HCT116 (cell line): ENCODE data around the gene CAMK2G. TPM values are rescaled to one million over a fixed set of nuclear protein-coding genes. Genes with fewer than 3 reads are reported as not detected.

Experiments
- ATAC-seq: fragments of 200-7000 bp; cut with Tn5 transposase; 2 replicates; pipeline ENCODE4 v1.9.1; 2020; ENCODE audit warnings: mild to moderate bottlenecking, moderate library complexity
- BruUV-seq: library from RNA; stranded (reverse); fragments of 400-500 nt; replicated peaks from 2 replicates; lab custom pipeline; 2021; lab: Mats Ljungman, UMichigan
- CTCF ChIA-PET: fragments of 300-600 bp; sonication (Branson Sonifier 250); formaldehyde crosslinking; loops from one replicate; lab custom pipeline; 2021; ENCODE audit warnings: antibody characterized with exemption; lab: Charles Lee
- POLR2A ChIA-PET: fragments of 300-600, 350-600 bp; sonication (Branson Sonifier 250); formaldehyde crosslinking; loops from one replicate; lab custom pipeline; 2021; ENCODE audit warnings: antibody characterized with exemption; lab: Charles Lee
- RAD21 ChIA-PET, 2 experiments: fragments of 300-600 bp; sonication (Branson Sonifier 250); formaldehyde crosslinking; loops; one replicate each; lab custom pipeline; 2023; ENCODE audit warnings: low total read pairs in 2 of 2; ENCODE audit not compliant: uncharacterized antibody in 2 of 2, unreplicated experiment in 2 of 2, low non-redundant PET in 1 of 2; lab: Charles Lee
- DNase-seq: peaks from one replicate; pipeline ENCODE4 v3.0.0-alpha.2; 2010; ENCODE audit warnings: low read depth, low spot score
- H2AFZ ChIP-seq: fragments of 200-600 bp; shearing (Covaris generic), sonication (generic); 2 replicates; pipeline ENCODE4 v1.6.1; 2017; ENCODE audit warnings: low read depth, mixed run types, mixed read lengths, antibody characterized with exemption, low read length; ENCODE audit not compliant: poor library complexity, severe bottlenecking
- H3K27ac ChIP-seq: 2 replicates; pipeline ENCODE4 v1.5.1; 2012; ENCODE audit warnings: low read depth, low read length
- H3K27me3 ChIP-seq: fragments of 200-600 bp; sonication (generic); 2 replicates; pipeline ENCODE4 v1.6.1; 2016; ENCODE audit warnings: mixed run types, low read length, mixed read lengths; ENCODE audit not compliant: insufficient read depth
- H3K36me3 ChIP-seq, 2 experiments: fragments of 200-500 bp in 1 of 2; fragments of 200-600 bp in 1 of 2; sonication (Bioruptor generic) in 1 of 2; sonication (generic) in 1 of 2; 2 replicates each; pipeline versions ENCODE4 v1.5.1 to v1.6.1; 2014 to 2016; ENCODE audit warnings: low read length in 2 of 2, inconsistent platforms in 1 of 2, mixed read lengths in 1 of 2, mixed run types in 1 of 2; ENCODE audit not compliant: insufficient read depth in 2 of 2, control insufficient read depth in 1 of 2
- H3K4me1 ChIP-seq, 2 experiments: fragments of 200-600 bp in 1 of 2; sonication (generic) in 1 of 2; 2 replicates each; pipeline versions ENCODE4 v1.5.1 to v1.6.1; 2012 to 2017; ENCODE audit warnings: low read length in 2 of 2, inconsistent platforms in 1 of 2, mild to moderate bottlenecking in 1 of 2, mixed read lengths in 1 of 2, mixed run types in 1 of 2, moderate library complexity in 1 of 2; ENCODE audit not compliant: insufficient read depth in 2 of 2, control insufficient read depth in 1 of 2
- H3K4me2 ChIP-seq: fragments of 200-600 bp; sonication (generic); 2 replicates; pipeline ENCODE4 v1.6.1; 2017; ENCODE audit warnings: mixed run types, low read length, mixed read lengths
- H3K4me3 ChIP-seq, 2 experiments: fragments of 200-600 bp in 1 of 2; sonication (generic) in 1 of 2; replicated peaks in 1 of 2; 2 replicates each; pipeline ENCODE4 v1.5.1; 2011 to 2016; ENCODE audit warnings: low read length in 2 of 2, control low read depth in 1 of 2, low read depth in 1 of 2, mild to moderate bottlenecking in 1 of 2, mixed read lengths in 1 of 2, mixed run types in 1 of 2
- H3K79me2 ChIP-seq: fragments of 200-600 bp; sonication (generic); 2 replicates; pipeline ENCODE4 v1.6.1; 2017; ENCODE audit warnings: mild to moderate bottlenecking, mixed run types, low read length, moderate library complexity, mixed read lengths; ENCODE audit not compliant: insufficient read depth
- H3K9ac ChIP-seq: fragments of 200-600 bp; sonication (generic); 2 replicates; pipeline ENCODE4 v1.6.1; 2016; ENCODE audit warnings: low read length, mixed read lengths
- H3K9me2 ChIP-seq: fragments of 200-600 bp; sonication (generic), shearing (Covaris generic); 2 replicates; pipeline ENCODE4 v1.6.1; 2017; ENCODE audit warnings: mixed run types, mild to moderate bottlenecking, moderate library complexity; ENCODE audit not compliant: insufficient read depth
- H3K9me3 ChIP-seq, 2 experiments: fragments of 200-500 bp in 1 of 2; fragments of 200-600 bp in 1 of 2; sonication (Bioruptor generic) in 1 of 2; sonication (generic) in 1 of 2; 2 replicates each; pipeline ENCODE4 v1.6.1; 2014 to 2017; ENCODE audit warnings: low read length in 2 of 2, mixed read lengths in 2 of 2, inconsistent platforms in 1 of 2, low read depth in 1 of 2, mild to moderate bottlenecking in 1 of 2, mixed run types in 1 of 2, moderate library complexity in 1 of 2; ENCODE audit not compliant: control insufficient read depth in 1 of 2, insufficient read depth in 1 of 2
- H4K20me1 ChIP-seq: fragments of 200-600 bp; sonication (generic), shearing (Covaris generic); 2 replicates; pipeline ENCODE4 v1.6.1; 2017; ENCODE audit warnings: mixed run types, mild to moderate bottlenecking, moderate library complexity; ENCODE audit not compliant: insufficient read depth
- CBX3 ChIP-seq: IDR thresholded peaks from 2 replicates; pipeline ENCODE4 v1.6.1; 2012; ENCODE audit warnings: low read depth
- EGR1 ChIP-seq: IDR thresholded peaks from 2 replicates; pipeline ENCODE4 v1.6.1; 2012; ENCODE audit warnings: low read depth
- ELF1 ChIP-seq: IDR thresholded peaks from 2 replicates; pipeline ENCODE4 v1.6.1; 2012; ENCODE audit warnings: low read depth, borderline replicate concordance
- EZH2 ChIP-seq: fragments of 200-600 bp; sonication (generic); IDR thresholded peaks from 2 replicates; pipeline ENCODE4 v1.6.1; 2017; ENCODE audit warnings: antibody characterized with exemption, mixed run types
- EZH2phosphoT487 ChIP-seq: fragments of 200-600 bp; IDR thresholded peaks from 2 replicates; pipeline ENCODE4 v1.6.1; 2018; ENCODE audit warnings: antibody characterized with exemption, borderline replicate concordance
- FOSL1 ChIP-seq: IDR thresholded peaks from 2 replicates; pipeline ENCODE4 v1.6.1; 2012; ENCODE audit warnings: low read depth
- POLR2A ChIP-seq: IDR thresholded peaks from 2 replicates; pipeline ENCODE4 v1.7.0; 2011; ENCODE audit warnings: borderline replicate concordance; ENCODE audit not compliant: insufficient read depth, insufficient read length; ENCODE audit errors: extremely low read depth
- POLR2AphosphoS5 ChIP-seq: IDR thresholded peaks from 2 replicates; pipeline ENCODE4 v1.6.1; 2011; ENCODE audit warnings: mild to moderate bottlenecking, low read depth, low read length, moderate library complexity
- RAD21 ChIP-seq: IDR thresholded peaks from 2 replicates; pipeline ENCODE4 v1.6.1; 2012; ENCODE audit warnings: low read depth, mild to moderate bottlenecking
- SIN3A ChIP-seq: IDR thresholded peaks from 2 replicates; pipeline ENCODE4 v1.6.1; 2012; ENCODE audit warnings: low read depth
- SP1 ChIP-seq: IDR thresholded peaks from 2 replicates; pipeline ENCODE4 v1.6.1; 2012; ENCODE audit warnings: low read depth
- SRF ChIP-seq: IDR thresholded peaks from 2 replicates; pipeline ENCODE4 v1.6.1; 2012; ENCODE audit warnings: low read depth
- ZFX ChIP-seq: fragments of 450-650 bp; IDR thresholded peaks from 2 replicates; pipeline ENCODE4 v1.6.1; 2017
- ZNF274 ChIP-seq: fragments of 200-500 bp; sonication (Bioruptor generic); IDR thresholded peaks from 2 replicates; pipeline ENCODE4 v1.6.1; 2014; ENCODE audit warnings: mild to moderate bottlenecking, low read depth, low read length, inconsistent platforms
- intact Hi-C: fragments of 100-400 bp; cut with micrococcal nuclease; formaldehyde crosslinking; loops from 2 replicates; pipeline ENCODE4 v1.10.0; 2022
- total RNA-seq: library from RNA; stranded (reverse); gene quantifications from one replicate; pipeline ENCODE4 v1.2.1, GENCODE V29; 2021; ENCODE audit not compliant: unreplicated experiment
- TF ChIP-seq, protein P1 (sequence below): IDR thresholded peaks from 2 replicates; pipeline ENCODE4 v1.6.1; 2012
- TF ChIP-seq, protein P2 (sequence below): IDR thresholded peaks from 2 replicates; pipeline ENCODE4 v1.6.1; 2012
- TF ChIP-seq, protein P3 (sequence below): IDR thresholded peaks from 2 replicates; pipeline ENCODE4 v1.6.1; 2012; ENCODE audit warnings: low read depth
- TF ChIP-seq, protein P4 (sequence below), 3 experiments: fragments of 200-600 bp in 1 of 3; sonication (generic) in 1 of 3; IDR thresholded peaks in 2 of 3; conservative IDR thresholded peaks in 1 of 3; 2 replicates each; pipeline ENCODE4 v1.5.1; 2012 to 2017; ENCODE audit warnings: low read depth in 2 of 3, low read length in 2 of 3, antibody characterized with exemption in 1 of 3, borderline replicate concordance in 1 of 3, control low read depth in 1 of 3, mild to moderate bottlenecking in 1 of 3, mixed read lengths in 1 of 3, mixed run types in 1 of 3, moderate library complexity in 1 of 3; ENCODE audit not compliant: insufficient read depth in 1 of 3

Gene CAMK2G
- total RNA-seq, 1 experiment from 2014 or later: 28.3 TPM

DNA sequence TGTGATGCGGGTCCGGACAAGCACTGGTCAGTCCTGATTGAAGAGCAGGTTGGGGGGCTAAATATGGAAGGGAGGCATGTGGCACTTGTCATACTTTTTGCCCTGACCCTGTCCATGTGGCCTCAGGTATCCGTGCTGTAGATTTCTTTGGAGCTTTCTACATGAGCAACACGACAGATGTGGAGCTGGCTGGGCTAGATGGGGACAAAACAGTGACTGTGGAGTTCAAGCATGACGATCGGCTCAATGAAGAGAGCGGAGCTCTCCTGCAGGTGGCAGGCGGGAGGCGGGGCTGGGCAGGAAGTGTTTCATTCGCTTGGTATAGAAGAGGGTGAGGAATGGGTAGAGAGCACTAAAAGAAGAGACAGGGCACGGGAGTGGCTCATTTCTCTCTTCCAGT lies 105.5 kb downstream of the CAMK2G start:
- no peaks in the 10 kb centered on the region for H4K20me1 ChIP-seq
- peaks cover 8% of the 10 kb centered on the region for H3K79me2 ChIP-seq
- CTCF ChIA-PET: no interaction called here
- BruUV-seq: no TSS peak
- POLR2A ChIA-PET: no interaction called here
- no peak overlapping the region for H2AFZ ChIP-seq
- peaks cover 5 to 16% of the 10 kb centered on the region in 2 experiments for H3K4me1 ChIP-seq
- H3K36me3 ChIP-seq: peaks cover 35 to 54% of the 10 kb centered on the region in 2 experiments
- no peak overlapping the region for H3K4me2 ChIP-seq
- intact Hi-C loops: no loop called here
- no peak overlapping the region for H3K27ac ChIP-seq
- no peak overlapping the region for H3K4me3 ChIP-seq
- no peak for ATAC-seq
- H3K27me3 ChIP-seq: no peaks in the 10 kb centered on the region
- H3K9ac ChIP-seq: no peak overlapping the region
- RAD21 ChIA-PET: no interaction called here
- no peak for DNase-seq
- no peaks in the 10 kb centered on the region for H3K9me3 ChIP-seq
- no peak for TF ChIP-seq RAD21
- no peak for TF ChIP-seq ZFX
- no peak for TF ChIP-seq CBX3
- no peak for TF ChIP-seq SRF
- TF ChIP-seq EGR1: no peak
- TF ChIP-seq, protein P1, sequence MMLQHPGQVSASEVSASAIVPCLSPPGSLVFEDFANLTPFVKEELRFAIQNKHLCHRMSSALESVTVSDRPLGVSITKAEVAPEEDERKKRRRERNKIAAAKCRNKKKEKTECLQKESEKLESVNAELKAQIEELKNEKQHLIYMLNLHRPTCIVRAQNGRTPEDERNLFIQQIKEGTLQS: no peak
- TF ChIP-seq, protein P2, sequence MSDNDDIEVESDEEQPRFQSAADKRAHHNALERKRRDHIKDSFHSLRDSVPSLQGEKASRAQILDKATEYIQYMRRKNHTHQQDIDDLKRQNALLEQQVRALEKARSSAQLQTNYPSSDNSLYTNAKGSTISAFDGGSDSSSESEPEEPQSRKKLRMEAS: no peak
- no peaks in the 10 kb centered on the region for H3K9me2 ChIP-seq

DNA sequence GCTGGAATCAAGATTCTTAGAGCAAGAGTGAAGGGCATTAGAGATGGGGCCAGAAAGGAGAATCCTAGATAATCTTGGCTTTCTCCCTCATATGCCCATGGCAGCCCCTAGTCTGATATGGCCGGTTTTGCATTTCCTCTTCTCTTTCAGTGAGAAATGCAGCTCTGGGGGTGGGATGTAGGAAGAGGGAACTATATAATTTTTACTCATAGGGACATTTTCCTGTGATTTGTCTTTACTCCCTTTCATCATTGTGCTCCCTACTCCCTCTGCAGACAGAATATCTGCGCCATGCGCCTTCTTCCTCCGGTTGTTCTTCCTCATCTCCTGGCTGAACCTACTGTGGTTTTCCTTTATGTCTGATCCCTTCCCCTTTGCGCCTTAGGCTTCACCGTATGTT lies 109.3 kb downstream of the CAMK2G start:
- Histone ChIP-seq H3K36me3 (peaks cover 50 to 62% of the 10 kb centered on the region in 2 experiments), H3K27me3 (no peaks in the 10 kb centered on the region), H3K4me2 (no peak overlapping the region), H3K9ac (no peak overlapping the region), H3K9me2 (no peaks in the 10 kb centered on the region), H3K9me3 (no peaks in the 10 kb centered on the region), H3K4me1 (peaks cover 0 to 17% of the 10 kb centered on the region in 2 experiments; a peak in 3 of 4 replicates), H3K27ac (no peak overlapping the region), H2AFZ (no peak overlapping the region), H3K79me2 (no peaks in the 10 kb centered on the region), H4K20me1 (no peaks in the 10 kb centered on the region), H3K4me3 (no peak overlapping the region)
- intact Hi-C loops: no loop called here
- no peak for DNase-seq
- ChIA-PET RAD21 (no interaction called here), POLR2A (interaction anchor here (1.1 kb wide), 1 partner anchor 9 kb away, joined by 3 read pairs; no protein-coding TSS in a partner anchor), CTCF (no interaction called here)
- no peak for ATAC-seq
- BruUV-seq: no TSS peak
- TF ChIP-seq SIN3A (no peak), ZNF274 (no peak), EZH2 (no peak), EZH2phosphoT487 (no peak), POLR2A (no peak), SP1 (no peak), POLR2AphosphoS5 (no peak), FOSL1 (no peak), ELF1 (no peak), SRF (no peak)
- TF ChIP-seq, protein P3, sequence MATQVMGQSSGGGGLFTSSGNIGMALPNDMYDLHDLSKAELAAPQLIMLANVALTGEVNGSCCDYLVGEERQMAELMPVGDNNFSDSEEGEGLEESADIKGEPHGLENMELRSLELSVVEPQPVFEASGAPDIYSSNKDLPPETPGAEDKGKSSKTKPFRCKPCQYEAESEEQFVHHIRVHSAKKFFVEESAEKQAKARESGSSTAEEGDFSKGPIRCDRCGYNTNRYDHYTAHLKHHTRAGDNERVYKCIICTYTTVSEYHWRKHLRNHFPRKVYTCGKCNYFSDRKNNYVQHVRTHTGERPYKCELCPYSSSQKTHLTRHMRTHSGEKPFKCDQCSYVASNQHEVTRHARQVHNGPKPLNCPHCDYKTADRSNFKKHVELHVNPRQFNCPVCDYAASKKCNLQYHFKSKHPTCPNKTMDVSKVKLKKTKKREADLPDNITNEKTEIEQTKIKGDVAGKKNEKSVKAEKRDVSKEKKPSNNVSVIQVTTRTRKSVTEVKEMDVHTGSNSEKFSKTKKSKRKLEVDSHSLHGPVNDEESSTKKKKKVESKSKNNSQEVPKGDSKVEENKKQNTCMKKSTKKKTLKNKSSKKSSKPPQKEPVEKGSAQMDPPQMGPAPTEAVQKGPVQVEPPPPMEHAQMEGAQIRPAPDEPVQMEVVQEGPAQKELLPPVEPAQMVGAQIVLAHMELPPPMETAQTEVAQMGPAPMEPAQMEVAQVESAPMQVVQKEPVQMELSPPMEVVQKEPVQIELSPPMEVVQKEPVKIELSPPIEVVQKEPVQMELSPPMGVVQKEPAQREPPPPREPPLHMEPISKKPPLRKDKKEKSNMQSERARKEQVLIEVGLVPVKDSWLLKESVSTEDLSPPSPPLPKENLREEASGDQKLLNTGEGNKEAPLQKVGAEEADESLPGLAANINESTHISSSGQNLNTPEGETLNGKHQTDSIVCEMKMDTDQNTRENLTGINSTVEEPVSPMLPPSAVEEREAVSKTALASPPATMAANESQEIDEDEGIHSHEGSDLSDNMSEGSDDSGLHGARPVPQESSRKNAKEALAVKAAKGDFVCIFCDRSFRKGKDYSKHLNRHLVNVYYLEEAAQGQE: no peak
- TF ChIP-seq, protein P4, sequence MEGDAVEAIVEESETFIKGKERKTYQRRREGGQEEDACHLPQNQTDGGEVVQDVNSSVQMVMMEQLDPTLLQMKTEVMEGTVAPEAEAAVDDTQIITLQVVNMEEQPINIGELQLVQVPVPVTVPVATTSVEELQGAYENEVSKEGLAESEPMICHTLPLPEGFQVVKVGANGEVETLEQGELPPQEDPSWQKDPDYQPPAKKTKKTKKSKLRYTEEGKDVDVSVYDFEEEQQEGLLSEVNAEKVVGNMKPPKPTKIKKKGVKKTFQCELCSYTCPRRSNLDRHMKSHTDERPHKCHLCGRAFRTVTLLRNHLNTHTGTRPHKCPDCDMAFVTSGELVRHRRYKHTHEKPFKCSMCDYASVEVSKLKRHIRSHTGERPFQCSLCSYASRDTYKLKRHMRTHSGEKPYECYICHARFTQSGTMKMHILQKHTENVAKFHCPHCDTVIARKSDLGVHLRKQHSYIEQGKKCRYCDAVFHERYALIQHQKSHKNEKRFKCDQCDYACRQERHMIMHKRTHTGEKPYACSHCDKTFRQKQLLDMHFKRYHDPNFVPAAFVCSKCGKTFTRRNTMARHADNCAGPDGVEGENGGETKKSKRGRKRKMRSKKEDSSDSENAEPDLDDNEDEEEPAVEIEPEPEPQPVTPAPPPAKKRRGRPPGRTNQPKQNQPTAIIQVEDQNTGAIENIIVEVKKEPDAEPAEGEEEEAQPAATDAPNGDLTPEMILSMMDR (IDR thresholded peaks at IDR 0.05 in 2 of 3, conservative IDR thresholded peaks at IDR 0.05 in 1 of 3; ENCODE audit: borderline replicate concordance in 1 of 3, insufficient read depth in 1 of 3, low read depth in 2 of 3, low read length in 2 of 3): no peak
